GM18907 (cell line): ENCODE measurements around the gene GRAMD1B.
"Not testable (repeated sequence)": the region's sequence is repeated elsewhere in the genome, so short reads cannot be mapped to it uniquely, and the experiment has no call there.

Source experiments
- ATAC-seq: cut with Tn5 transposase; IDR thresholded peaks from one replicate; pipeline ENCODE4 v1.9.1; 2021; ENCODE audit warnings: mild to moderate bottlenecking, moderate library complexity; ENCODE audit not compliant: unreplicated experiment

GRAMD1B gene

GRCh38 chr11:123439616-123440015 is 9.5 kb downstream of the GRAMD1B start:
- ATAC-seq = no peak

GRCh38 chr11:123441161-123441560 is 11.1 kb downstream of the GRAMD1B start:
- no peak for ATAC-seq

- no peak for ATAC-seq
These were observed 14.0 kb downstream of the GRAMD1B start for GRCh38 chr11:123443851-123444623.

- no peak for ATAC-seq
These were observed 18.8 kb downstream of the GRAMD1B start for GRCh38 chr11:123448823-123449222.

GRCh38 chr11:123449436-123449835 is 19.4 kb downstream of the GRAMD1B start:
- ATAC-seq = no peak

- ATAC-seq = no peak
These were observed 20.6 kb downstream of the GRAMD1B start for GRCh38 chr11:123450623-123451022.

GRCh38 chr11:123451183-123451781 is 21.2 kb downstream of the GRAMD1B start:
- no peak for ATAC-seq

- ATAC-seq = no peak
These were observed 22.7 kb downstream of the GRAMD1B start for GRCh38 chr11:123452794-123453193.

GRCh38 chr11:123454060-123454651 is 24.1 kb downstream of the GRAMD1B start:
- no peak for ATAC-seq

- no peak for ATAC-seq
These were observed 24.7 kb downstream of the GRAMD1B start for GRCh38 chr11:123454796-123455195.

- ATAC-seq = not testable (repeated sequence)
These were observed 26.4 kb downstream of the GRAMD1B start for GRCh38 chr11:123456448-123456847.

- ATAC-seq = no peak
These were observed 27.2 kb downstream of the GRAMD1B start for GRCh38 chr11:123457187-123457770.

- no peak for ATAC-seq
These were observed 28.4 kb downstream of the GRAMD1B start for GRCh38 chr11:123458501-123458900.

GRCh38 chr11:123460012-123460700 is 30.1 kb downstream of the GRAMD1B start:
- no peak for ATAC-seq

- no peak for ATAC-seq
These were observed 31.1 kb downstream of the GRAMD1B start for GRCh38 chr11:123461164-123461563.

- ATAC-seq = not testable (repeated sequence)
These were observed 35.6 kb downstream of the GRAMD1B start for GRCh38 chr11:123465667-123466066.

- ATAC-seq = not testable (repeated sequence)
These were observed 36.1 kb downstream of the GRAMD1B start for GRCh38 chr11:123466172-123466571.

GRCh38 chr11:123469089-123469488 is 39.0 kb downstream of the GRAMD1B start:
- ATAC-seq = no peak

GRCh38 chr11:123469586-123469985 is 39.5 kb downstream of the GRAMD1B start:
- no peak for ATAC-seq

GRCh38 chr11:123470842-123471241 is 40.8 kb downstream of the GRAMD1B start:
- no peak for ATAC-seq
